ENCODE data around the gene CHRD.
"Not testable (repeated sequence)": the region's sequence is repeated elsewhere in the genome, so short reads cannot be mapped to it uniquely, and the experiment has no call there.

CHRD gene

DNA sequence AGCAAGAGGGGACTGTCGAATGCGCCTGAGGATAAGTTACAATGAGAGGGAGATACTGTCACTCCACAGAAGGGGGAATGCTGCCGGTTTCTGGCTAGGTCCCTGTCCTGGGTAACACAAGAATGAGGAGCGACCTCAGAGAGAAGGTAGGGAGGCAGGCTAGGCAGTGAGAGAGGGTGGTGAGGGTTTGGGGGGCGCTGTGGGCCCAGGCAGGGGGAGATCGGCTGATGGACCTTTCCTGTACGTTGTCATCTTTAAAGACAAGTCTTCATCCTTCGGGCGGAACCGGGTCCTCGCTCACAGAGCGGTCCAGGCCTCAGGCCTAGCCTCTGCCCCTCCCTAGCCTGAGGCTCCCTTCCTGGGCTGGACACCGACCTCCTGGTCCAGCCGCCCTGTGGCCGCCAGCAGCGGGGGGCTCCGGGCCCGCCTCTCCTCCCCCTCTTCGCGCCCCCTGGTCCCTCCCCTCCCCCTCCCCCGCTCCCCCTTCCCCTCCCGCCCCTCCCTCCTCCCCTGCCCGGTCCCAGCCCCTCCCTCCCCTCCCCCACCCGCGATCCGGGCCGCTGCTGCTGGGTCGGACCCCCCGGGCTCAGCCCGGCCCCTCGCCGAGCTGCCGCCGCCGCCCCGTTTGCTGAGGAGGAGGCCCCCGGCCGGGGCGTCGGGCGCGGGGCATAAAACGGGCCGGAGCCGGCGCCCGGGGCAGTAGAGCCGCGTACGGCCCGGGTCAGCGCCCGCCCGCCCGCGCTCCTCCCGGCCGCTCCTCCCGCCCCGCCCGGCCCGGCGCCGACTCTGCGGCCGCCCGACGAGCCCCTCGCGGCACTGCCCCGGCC is at the start of gene CHRD:
Gene CHRD, plus strand, starts transcription at position 697 of the 827 bp plus-strand sequence. CDS start 265 bp downstream, outside the sequence.
- DNase-seq: no peak

DNA sequence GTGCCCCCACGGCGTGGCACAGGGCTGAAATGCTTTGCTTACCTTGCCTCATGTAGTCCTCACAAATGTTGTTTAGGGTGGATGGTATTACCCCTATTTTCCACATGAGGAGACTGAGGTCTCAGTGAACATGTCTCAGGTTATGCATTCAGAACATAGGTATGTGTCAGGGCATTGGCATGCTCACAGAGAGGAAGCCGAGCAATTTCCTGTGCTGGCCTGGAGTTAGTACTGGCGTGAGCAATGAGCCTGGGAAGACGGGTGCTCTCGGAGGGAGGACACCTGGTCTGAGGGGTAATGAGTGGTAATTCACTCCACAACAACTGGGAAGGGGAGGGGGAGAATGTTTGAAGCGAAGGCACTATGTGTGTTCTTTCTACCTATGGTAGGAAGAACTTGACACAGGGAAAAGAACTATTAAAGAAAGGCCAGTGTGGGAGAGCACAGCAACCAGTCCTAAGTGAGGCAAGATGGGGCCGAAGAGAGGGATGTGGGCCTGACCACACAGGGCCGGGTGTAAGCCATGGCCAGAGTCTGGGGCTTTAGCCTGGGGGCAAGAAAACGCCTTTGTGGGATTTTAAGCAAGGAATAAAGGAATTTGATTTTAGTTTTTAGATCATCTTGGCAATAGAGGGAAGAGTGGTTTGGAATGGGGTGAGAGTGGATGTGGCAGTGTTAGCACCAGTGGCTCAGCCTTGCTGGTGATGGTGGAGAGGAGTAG is 47.3 kb upstream of the CHRD start:
- no peak for DNase-seq

DNA sequence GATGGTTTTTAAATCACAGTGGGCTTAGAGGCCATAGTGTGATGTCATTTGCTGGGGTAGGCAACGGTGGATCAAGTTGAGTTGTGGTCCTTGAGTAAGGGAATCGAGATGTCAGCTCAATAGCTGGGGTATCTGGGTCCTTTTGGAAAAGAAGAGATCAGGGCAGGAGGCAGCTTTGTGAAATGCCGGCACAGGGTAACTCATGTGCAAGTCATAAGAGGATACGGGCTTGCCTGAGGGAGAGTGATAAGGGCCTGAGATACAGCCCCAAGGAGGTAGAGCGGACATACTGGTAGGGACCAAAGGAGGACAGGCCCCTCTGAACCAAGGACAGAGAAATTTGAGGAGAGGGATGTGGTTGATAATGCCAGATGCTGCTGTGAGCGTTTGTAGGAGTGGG is 46.7 kb upstream of the CHRD start:
- DNase-seq: no peak

DNA sequence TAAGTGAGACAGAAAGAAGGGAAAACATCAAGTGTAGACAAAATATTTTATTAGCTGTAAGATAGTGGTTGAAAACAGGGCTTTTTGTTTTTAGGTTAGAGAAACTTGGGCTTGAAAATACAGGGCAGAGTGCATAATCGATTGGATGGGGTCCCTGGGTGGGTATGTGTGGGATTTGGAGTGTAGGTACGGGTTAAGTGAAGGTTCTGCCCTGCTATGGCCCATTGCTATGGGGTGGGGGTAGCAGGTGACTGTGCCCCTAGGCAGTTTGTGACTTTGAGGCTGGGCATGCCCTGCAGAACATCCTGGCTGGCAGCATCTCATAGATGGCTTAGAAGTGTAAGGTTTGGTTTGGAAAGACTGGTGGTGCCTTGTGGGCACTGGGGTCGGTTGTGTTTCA is 46.2 kb upstream of the CHRD start:
- DNase-seq: no peak

DNA sequence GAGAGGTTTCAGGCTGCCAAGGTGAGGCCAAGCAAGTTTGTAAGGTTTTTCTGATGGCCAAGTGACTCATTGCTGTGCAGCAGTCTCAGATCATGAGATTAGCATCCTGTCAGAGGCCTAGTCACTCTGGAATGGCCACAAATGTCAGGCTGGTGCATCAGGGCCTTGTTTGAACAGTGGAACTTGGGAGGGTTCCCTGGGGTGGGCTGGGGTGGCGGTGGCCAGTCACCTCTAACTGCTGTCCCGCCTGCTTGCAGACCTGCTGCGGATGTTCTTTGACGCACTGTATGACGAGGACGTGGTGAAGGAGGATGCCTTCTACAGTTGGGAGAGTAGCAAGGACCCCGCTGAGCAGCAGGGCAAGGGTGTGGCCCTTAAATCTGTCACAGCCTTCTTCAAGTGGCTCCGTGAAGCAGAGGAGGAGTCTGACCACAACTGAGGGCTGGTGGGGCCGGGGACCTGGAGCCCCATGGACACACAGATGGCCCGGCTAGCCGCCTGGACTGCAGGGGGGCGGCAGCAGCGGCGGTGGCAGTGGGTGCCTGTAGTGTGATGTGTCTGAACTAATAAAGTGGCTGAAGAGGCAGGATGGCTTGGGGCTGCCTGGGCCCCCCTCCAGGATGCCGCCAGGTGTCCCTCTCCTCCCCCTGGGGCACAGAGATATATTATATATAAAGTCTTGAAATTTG is 45.2 kb upstream of the CHRD start:
- no peak for DNase-seq

DNA sequence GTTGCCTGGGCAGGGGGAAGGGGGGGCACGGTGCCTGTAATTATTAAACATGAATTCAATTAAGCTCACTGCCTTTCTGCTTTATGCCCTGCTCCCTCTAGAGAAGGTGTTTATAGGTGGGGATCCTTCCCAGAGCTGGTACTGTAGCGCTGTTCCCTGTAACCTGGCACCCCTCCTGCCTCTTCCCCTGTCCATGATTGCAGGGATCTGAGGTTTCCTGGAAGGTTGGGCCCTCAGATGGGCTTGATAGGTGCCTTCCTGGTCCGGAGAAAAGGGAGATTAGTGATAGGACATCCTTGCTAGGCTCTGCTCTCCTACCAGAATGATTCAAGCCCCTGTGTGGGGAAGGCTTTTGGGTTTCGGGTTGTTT is 44.6 kb upstream of the CHRD start:
- DNase-seq: no peak

DNA sequence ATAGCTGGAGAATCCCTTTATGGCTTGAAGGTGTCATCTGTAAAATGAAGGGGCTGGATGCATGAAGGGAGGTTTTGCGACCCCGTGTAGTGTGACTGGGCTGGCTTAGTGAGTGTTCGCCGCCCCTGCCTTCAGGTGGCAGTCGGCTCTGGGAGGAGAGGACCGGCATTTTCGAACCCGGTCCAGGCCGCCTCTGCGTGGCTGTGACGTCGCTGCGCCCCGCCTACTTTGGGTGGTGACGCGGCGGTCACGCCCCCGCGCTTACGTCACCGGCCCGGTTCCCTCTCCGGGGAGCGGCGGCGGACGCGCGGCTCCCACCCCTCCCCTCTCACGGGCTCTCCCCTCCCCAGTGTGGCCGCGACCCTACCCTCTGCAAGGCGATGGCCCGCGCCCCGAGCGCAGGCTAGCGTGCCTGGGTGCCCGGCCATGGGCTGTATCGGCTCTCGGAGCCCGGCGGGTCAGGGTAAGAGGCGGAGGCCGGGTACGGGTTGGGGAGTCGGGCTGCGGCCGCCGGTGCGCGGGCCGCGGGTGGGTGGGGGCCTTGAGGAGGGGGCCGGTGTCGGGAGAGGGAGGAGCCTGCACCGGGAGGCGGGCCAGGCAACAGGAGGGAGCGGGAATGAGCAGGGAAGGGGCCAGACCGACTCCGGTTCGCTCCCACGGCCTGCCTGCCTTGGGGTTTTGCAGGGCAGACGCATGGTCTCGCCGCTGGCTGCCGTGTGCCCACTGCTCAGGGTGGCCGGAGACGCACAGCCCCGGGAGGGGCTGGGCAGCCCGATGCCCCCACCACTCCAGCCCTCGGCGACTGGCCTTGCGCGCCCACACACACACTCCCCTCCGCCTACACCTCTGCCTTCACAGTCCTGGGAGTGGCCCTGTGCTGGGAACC is 44.0 kb upstream of the CHRD start:
- peak; percentile 91 for DNase-seq

DNA sequence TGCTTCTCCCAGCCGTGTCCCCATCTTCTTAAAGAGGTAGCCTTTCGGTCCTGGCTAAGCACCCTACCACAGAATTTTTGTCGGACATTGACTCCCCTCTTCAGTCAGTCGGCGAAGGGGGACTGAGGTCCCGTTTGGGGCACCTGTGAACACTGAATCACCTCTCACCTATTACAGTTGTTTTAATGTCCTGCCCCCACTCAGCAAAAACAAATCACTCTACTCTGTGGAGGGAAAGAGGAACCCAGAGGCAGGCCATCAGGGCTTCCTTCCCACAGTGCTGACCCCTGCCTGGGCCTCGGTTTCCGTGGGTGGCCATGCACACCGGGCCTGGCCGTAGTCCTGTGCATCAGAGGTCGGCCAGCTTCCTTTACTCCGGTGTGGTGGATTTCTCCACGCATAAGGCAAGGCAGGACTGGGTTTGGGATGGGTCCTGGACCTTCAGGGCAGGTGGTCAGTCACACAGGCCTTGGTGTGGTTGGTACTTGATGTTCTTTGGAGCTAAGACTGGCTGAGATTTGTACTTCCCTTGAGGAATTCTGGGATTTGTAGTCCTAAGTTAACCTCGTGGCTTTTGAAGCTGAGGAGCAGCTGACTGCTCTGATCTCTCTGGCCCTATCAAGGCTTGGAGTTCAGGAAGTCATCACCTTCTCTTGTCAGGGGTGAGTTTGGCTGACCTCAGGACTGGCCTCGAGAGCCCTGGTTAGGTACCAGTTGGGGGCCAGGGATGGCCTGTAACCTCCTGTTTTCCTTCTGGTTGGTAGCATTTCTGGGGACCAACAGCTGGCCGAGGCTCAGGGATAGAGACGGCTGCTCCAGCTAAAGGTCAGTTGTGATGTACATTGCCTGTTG is 43.1 kb upstream of the CHRD start:
- no peak for DNase-seq

DNA sequence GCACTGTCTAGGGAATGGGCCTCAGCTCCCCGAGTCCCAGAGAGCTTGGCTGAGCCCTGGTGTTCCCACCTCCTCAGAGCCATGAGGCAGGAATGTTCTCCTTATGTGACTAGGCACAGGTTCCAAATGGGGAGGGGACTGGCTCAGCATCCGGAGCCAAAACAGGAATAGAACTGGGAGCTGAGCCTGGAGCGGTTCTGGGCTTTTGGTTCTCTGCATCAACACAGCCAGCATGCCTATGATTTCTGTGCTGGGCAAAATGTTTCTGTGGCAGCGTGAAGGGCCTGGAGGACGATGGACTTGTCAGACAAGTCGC is 42.5 kb upstream of the CHRD start, which contains the start of gene FAM131A:
Gene FAM131A, plus strand, starts transcription at position 202 of the 316 bp plus-strand sequence. Its CDS starts 31 bp downstream, at position 233.
- DNase-seq: no peak

DNA sequence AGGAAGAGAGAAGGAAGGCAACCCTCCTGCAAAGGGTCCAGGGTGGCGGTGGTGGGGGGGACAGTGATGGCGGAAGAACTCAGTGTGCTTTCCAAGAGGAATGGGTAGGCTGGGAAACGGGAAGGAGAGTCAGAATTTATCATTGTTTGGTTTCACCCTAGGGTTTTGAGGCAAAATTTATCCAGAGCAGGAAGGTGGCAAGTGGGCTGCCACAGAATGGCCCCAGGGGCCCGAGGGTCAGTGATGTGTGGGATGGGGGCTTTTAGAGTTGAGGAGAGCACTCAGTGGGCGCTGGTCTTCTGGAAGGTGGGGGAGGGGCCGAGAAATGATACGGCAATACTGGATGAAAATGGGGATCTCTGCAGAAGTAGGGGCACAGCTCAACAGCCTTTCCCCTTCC is 41.9 kb upstream of the CHRD start:
- DNase-seq: no peak

DNA sequence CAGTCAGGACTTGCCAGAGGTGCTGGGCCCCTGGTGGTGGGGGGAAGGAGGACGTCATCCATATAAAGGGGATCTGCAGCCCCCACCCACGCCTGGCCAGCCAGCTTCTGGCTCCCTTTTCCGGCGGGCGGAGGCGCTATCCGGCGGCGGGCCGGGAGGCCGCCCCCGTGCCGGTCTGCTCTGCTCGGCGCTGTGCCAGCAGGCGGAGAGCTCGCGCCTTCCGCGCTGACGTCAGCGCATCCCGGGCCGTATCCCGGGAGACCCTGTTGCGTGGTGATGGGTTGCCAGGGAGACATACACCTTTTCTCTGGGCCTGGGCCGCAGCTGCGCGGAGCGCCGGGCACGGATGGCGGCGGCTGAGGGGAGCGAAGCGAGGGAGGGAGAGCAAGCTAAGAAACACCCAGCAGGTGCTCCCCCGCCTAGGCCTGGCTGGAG is 41.3 kb upstream of the CHRD start:
- DNase-seq: no peak

DNA sequence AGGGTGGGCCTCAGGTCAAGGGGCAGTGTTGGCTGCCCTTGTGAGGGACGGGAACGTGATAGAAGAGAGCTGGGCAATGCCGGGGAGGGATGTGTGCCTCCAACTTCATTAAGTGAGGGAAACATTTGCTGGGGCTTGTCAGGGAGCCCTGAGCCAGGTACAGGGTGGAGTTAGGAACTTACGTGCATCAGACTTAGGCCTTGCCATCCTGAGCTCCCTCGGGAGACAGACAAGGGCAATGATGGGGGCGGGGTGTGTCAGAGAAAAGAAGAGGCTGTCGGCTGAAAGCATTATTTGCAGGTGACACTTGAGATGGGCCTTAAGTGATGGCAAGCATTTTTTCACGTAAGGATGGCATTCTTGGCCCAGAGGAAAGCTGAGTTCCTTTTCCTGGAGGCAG is 40.9 kb upstream of the CHRD start:
- DNase-seq: no peak

DNA sequence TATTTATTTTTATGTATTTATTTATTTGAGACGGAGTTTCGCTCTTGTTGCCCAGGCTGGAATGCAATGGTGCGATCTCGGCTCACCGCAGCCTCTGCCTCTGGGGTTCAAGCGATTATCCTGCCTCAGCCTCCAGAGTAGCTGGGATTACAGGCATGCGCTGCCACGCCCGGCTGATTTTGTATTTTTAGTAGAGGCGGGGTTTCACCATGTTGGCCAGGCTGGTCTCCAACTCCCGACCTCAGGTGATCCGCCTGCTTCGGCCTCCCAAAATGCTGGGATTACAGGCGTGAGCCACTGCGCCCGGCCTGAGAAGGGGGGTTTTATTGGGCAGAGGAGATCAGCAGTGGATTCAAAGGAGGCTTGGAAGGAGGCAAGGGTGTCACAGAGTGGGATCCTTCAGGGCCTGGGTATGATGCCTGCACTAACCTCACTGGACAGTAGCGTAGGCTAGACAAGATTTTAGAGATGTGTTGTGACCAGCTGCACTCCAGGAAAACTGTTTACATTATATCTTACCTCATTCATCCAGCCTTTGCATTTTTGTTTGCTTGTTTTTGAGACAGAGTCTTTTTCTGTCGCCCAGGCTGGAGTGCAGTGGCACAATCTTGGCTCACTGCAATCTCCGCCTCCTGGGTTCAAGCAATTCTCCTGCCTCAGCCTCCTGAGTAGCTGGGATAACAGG is 40.3 kb upstream of the CHRD start:
- DNase-seq: not testable (repeated sequence)

DNA sequence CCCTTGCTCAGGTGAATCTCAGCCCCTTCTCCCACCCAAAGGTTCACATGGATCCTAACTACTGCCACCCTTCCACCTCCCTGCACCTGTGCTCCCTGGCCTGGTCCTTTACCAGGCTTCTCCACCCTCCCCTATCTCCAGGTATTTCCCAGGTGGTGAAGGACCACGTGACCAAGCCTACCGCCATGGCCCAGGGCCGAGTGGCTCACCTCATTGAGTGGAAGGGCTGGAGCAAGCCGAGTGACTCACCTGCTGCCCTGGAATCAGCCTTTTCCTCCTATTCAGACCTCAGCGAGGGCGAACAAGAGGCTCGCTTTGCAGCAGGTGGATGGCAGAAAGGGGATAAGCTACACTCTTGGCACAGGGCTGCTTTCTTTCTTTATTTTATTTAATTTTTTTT is 37.9 kb upstream of the CHRD start:
- no peak for DNase-seq

DNA sequence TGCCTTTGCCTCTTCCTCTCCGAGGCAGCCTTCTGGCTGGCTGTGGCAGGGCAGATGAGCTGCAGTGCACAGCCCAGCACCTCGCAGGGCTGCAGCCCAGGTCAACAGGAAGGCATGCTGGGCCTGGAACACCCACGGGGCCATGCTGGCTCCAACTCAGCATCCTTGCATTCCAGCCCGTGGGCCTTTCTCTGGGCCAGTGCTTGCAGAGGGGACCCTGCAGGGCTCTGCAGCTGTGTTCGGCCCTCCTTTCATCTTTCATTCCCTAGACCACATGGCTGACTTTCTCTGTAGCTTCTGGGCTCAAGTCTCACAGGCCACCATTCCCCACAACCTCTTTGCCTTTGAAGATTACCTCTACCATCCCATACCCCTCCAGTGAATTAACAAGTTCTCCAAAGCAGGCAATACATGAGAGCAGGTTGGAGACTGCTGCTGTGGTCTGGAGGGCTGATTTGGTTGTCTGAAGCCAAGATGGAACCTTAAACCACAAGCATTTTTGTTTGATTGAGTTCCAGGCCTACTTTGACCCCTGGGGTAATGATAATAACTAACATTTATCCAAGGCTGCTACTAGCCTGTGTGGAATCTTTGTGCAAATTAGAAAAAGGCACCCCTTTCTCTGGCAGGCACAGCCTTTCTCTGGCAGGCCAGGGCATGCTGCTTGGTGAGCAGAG is 36.5 kb upstream of the CHRD start:
- DNase-seq: no peak

DNA sequence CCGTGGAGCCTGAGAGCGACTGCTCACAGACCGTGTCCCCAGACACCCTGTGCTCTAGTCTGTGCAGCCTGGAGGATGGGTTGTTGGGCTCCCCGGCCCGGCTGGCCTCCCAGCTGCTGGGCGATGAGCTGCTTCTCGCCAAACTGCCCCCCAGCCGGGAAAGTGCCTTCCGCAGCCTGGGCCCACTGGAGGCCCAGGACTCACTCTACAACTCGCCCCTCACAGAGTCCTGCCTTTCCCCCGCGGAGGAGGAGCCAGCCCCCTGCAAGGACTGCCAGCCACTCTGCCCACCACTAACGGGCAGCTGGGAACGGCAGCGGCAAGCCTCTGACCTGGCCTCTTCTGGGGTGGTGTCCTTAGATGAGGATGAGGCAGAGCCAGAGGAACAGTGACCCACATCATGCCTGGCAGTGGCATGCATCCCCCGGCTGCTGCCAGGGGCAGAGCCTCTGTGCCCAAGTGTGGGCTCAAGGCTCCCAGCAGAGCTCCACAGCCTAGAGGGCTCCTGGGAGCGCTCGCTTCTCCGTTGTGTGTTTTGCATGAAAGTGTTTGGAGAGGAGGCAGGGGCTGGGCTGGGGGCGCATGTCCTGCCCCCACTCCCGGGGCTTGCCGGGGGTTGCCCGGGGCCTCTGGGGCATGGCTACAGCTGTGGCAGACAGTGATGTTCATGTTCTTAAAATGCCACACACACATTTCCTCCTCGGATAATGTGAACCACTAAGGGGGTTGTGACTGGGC is 35.1 kb upstream of the CHRD start:
- DNase-seq: no peak

DNA sequence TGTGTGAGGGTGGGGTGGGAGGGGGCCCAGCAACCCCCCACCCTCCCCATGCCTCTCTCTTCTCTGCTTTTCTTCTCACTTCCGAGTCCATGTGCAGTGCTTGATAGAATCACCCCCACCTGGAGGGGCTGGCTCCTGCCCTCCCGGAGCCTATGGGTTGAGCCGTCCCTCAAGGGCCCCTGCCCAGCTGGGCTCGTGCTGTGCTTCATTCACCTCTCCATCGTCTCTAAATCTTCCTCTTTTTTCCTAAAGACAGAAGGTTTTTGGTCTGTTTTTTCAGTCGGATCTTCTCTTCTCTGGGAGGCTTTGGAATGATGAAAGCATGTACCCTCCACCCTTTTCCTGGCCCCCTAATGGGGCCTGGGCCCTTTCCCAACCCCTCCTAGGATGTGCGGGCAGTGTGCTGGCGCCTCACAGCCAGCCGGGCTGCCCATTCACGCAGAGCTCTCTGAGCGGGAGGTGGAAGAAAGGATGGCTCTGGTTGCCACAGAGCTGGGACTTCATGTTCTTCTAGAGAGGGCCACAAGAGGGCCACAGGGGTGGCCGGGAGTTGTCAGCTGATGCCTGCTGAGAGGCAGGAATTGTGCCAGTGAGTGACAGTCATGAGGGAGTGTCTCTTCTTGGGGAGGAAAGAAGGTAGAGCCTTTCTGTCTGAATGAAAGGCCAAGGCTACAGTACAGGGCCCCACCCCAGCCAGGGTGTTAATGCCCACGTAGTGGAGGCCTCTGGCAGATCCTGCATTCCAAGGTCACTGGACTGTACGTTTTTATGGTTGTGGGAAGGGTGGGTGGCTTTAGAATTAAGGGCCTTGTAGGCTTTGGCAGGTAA is 34.3 kb upstream of the CHRD start:
- no peak for DNase-seq

DNA sequence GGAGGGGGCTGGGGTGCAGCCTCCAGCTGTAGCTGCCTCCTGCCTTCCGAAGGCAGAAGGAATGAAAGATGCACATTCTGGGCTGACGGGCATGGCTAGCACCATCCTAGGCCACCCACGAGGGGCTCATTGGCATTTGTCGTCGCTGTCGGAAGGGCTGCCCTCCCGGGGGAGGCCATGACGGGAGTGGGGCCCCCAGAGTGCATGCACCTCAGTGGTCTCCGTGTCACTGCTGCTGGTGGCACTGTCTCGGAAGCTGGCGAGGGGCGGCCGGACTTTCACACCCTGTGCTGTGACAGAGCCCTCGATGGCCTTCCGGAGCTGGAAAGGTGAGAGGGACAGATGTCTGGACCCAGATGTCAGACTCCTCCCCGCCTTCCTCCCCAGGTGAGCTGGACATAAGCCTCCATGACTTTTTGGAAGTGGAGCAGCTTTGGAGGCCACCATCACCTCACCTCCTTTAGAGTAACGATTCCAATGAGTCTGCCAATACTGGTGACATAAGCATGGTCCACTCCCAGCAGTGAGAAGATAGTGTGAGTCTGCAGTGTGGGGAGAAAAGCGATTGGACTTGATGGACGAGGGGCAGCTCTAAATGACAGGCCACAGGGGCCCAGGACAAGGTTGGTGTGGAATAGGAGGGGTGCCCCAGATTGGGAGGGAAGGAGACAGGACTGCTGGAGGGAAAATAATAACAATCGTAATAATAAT is 33.2 kb upstream of the CHRD start:
- DNase-seq: no peak

All from stimulated activated CD4-positive, alpha-beta T cell treated with anti-CD3 and anti-CD28 coated beads, Interleukin-12 subunit alpha, Interleukin-12 subunit beta, amount 100 ng/mL, for 4 hours (primary cell).